HepG2 (cell line): Measurements from ENCODE around the gene AMER2.

Source experiments
- POLR2A ChIP-seq, 2 experiments: IDR thresholded peaks; 2 replicates each; pipeline ENCODE4 v1.6.1; 2011; ENCODE audit warnings: low read depth in 2 of 2, low read length in 2 of 2, mild to moderate bottlenecking in 1 of 2, moderate library complexity in 1 of 2; ENCODE audit not compliant: insufficient read depth in 1 of 2
- TF ChIP-seq, protein P1 (sequence below): IDR thresholded peaks from 2 replicates; pipeline ENCODE4 v1.6.1; 2012; ENCODE audit warnings: low read length, improper control_type of control experiment
- TF ChIP-seq, protein P2 (sequence below): sonication (generic); formaldehyde crosslinking; IDR thresholded peaks from 2 replicates; pipeline ENCODE4 v1.5.0; 2020; ENCODE audit warnings: mild to moderate bottlenecking, missing genetic modification reagents, moderate library complexity

DNA sequence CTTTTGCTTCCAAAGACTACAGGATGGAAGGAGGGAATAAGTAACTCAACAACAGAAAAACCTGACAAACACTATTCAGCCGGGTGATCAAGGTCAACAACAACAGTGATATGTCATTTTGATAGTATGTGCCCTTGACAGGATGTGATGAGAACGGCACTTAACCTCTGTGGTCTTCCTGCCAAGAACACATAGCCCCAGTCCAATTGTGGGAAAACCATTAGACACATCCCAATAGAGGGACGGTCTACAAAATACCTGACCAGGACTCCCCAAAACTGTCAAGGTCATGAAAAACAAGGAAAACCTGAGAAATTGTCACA, 43.1 kb upstream of the AMER2 start:
- no peak for TF ChIP-seq POLR2A (IDR thresholded peaks at IDR 0.05; ENCODE audit: insufficient read depth in 1 of 2, low read depth in 2 of 2, low read length in 2 of 2)
- TF ChIP-seq, protein P1, sequence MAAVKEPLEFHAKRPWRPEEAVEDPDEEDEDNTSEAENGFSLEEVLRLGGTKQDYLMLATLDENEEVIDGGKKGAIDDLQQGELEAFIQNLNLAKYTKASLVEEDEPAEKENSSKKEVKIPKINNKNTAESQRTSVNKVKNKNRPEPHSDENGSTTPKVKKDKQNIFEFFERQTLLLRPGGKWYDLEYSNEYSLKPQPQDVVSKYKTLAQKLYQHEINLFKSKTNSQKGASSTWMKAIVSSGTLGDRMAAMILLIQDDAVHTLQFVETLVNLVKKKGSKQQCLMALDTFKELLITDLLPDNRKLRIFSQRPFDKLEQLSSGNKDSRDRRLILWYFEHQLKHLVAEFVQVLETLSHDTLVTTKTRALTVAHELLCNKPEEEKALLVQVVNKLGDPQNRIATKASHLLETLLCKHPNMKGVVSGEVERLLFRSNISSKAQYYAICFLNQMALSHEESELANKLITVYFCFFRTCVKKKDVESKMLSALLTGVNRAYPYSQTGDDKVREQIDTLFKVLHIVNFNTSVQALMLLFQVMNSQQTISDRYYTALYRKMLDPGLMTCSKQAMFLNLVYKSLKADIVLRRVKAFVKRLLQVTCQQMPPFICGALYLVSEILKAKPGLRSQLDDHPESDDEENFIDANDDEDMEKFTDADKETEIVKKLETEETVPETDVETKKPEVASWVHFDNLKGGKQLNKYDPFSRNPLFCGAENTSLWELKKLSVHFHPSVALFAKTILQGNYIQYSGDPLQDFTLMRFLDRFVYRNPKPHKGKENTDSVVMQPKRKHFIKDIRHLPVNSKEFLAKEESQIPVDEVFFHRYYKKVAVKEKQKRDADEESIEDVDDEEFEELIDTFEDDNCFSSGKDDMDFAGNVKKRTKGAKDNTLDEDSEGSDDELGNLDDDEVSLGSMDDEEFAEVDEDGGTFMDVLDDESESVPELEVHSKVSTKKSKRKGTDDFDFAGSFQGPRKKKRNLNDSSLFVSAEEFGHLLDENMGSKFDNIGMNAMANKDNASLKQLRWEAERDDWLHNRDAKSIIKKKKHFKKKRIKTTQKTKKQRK = no peak
- TF ChIP-seq, protein P2, sequence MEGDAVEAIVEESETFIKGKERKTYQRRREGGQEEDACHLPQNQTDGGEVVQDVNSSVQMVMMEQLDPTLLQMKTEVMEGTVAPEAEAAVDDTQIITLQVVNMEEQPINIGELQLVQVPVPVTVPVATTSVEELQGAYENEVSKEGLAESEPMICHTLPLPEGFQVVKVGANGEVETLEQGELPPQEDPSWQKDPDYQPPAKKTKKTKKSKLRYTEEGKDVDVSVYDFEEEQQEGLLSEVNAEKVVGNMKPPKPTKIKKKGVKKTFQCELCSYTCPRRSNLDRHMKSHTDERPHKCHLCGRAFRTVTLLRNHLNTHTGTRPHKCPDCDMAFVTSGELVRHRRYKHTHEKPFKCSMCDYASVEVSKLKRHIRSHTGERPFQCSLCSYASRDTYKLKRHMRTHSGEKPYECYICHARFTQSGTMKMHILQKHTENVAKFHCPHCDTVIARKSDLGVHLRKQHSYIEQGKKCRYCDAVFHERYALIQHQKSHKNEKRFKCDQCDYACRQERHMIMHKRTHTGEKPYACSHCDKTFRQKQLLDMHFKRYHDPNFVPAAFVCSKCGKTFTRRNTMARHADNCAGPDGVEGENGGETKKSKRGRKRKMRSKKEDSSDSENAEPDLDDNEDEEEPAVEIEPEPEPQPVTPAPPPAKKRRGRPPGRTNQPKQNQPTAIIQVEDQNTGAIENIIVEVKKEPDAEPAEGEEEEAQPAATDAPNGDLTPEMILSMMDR = no peak
